CD4-positive, alpha-beta T cell treated with Interleukin-17A for 4 hours (primary cell): ENCODE data around the gene CD38.
A peak's percentile ranks its signal among the peaks of the same experiment; 100 is the strongest.
"Not testable (repeated sequence)": the region's sequence is repeated elsewhere in the genome, so short reads cannot be mapped to it uniquely, and the experiment has no call there.

Source experiments
- DNase-seq: peaks from one replicate; pipeline ENCODE4 v3.0.0-alpha.2; 2020; ENCODE audit warnings: mixed read lengths

Gene CD38

GRCh38 chr4:15778289-15779241 lies at the start of gene CD38:
CD38 (plus strand) TSS chr4:15778328; CDS start chr4:15778415, 87 bp downstream.
- DNase-seq, result peak; percentile 62

GRCh38 chr4:15729910-15730533 lies 48.1 kb upstream of the CD38 start:
- peak; percentile 51 for DNase-seq

- not testable (repeated sequence) for DNase-seq
Observed at GRCh38 chr4:15733061-15733460, 45.1 kb upstream of the CD38 start.

- no peak for DNase-seq
Observed at GRCh38 chr4:15735536-15735935, 42.6 kb upstream of the CD38 start.

GRCh38 chr4:15736514-15737050 lies 41.5 kb upstream of the CD38 start:
- no peak for DNase-seq

GRCh38 chr4:15737255-15737654 lies 40.9 kb upstream of the CD38 start:
- DNase-seq, result no peak

GRCh38 chr4:15738877-15739276 lies 39.3 kb upstream of the CD38 start:
- no peak for DNase-seq

GRCh38 chr4:15740764-15741404 lies 37.2 kb upstream of the CD38 start:
- no peak for DNase-seq

GRCh38 chr4:15742083-15742582 lies 36.0 kb upstream of the CD38 start:
- no peak for DNase-seq

- DNase-seq, result no peak
Observed at GRCh38 chr4:15742637-15743036, 35.5 kb upstream of the CD38 start.

GRCh38 chr4:15744016-15744545 lies 34.0 kb upstream of the CD38 start:
- no peak for DNase-seq

GRCh38 chr4:15746110-15746509 lies 32.0 kb upstream of the CD38 start:
- DNase-seq, result no peak

- DNase-seq, result no peak
Observed at GRCh38 chr4:15749001-15749400, 29.1 kb upstream of the CD38 start.

GRCh38 chr4:15751153-15751552 lies 27.0 kb upstream of the CD38 start:
- DNase-seq, result no peak

GRCh38 chr4:15753081-15753480 lies 25.0 kb upstream of the CD38 start:
- DNase-seq, result no peak

GRCh38 chr4:15753786-15754185 lies 24.3 kb upstream of the CD38 start:
- DNase-seq, result no peak

GRCh38 chr4:15754323-15754722 lies 23.8 kb upstream of the CD38 start:
- peak; percentile 59 for DNase-seq

GRCh38 chr4:15755321-15756155 lies 22.6 kb upstream of the CD38 start:
- no peak for DNase-seq

GRCh38 chr4:15756361-15756861 lies 21.7 kb upstream of the CD38 start:
- DNase-seq, result peak; percentile 78

- DNase-seq, result no peak
Observed at GRCh38 chr4:15757054-15757453, 21.1 kb upstream of the CD38 start.

- DNase-seq, result no peak
Observed at GRCh38 chr4:15758294-15758693, 19.8 kb upstream of the CD38 start.

- DNase-seq, result not testable (repeated sequence)
Observed at GRCh38 chr4:15762460-15762859, 15.7 kb upstream of the CD38 start.
